ENCODE measurements around the gene RHBDF2.

DNA sequence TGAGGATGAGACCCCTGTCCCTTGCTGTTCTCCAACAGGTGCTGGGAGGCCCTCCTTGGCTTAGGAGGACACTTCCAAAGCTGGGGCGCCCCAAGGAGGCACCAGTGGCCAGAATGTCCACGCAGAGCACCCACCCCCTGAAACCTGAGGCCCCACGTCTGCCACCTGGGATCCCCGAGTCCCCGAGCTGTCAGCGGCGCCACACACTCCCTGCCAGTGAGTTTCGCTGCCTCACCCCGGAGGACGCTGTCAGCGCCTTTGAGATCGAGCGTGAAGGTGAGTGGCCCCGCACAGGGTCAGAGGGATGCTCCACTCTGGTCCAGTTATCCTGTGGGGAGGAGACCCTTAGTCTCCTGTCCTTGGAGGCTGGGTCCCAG lies 32.6 kb downstream of the RHBDF2 start:
- TF ChIP-seq, protein P1, sequence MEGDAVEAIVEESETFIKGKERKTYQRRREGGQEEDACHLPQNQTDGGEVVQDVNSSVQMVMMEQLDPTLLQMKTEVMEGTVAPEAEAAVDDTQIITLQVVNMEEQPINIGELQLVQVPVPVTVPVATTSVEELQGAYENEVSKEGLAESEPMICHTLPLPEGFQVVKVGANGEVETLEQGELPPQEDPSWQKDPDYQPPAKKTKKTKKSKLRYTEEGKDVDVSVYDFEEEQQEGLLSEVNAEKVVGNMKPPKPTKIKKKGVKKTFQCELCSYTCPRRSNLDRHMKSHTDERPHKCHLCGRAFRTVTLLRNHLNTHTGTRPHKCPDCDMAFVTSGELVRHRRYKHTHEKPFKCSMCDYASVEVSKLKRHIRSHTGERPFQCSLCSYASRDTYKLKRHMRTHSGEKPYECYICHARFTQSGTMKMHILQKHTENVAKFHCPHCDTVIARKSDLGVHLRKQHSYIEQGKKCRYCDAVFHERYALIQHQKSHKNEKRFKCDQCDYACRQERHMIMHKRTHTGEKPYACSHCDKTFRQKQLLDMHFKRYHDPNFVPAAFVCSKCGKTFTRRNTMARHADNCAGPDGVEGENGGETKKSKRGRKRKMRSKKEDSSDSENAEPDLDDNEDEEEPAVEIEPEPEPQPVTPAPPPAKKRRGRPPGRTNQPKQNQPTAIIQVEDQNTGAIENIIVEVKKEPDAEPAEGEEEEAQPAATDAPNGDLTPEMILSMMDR (IDR thresholded peaks at IDR 0.05) = no peak
- no peak for TF ChIP-seq POLR2A (IDR thresholded peaks at IDR 0.05)

All from uterus (tissue), 2 donors.